Adipocyte (in vitro differentiated cells): ENCODE data around the gene CFAP54.

Source experiments
- DNase-seq: peaks from one replicate; pipeline ENCODE4 v3.0.0-alpha.2; 2015; ENCODE audit warnings: low read depth
- H3K27me3 ChIP-seq: replicated peaks from 2 replicates; pipeline ENCODE4 v1.7.0; 2013; ENCODE audit warnings: mild to moderate bottlenecking, low read length, moderate library complexity; ENCODE audit not compliant: control insufficient read depth, insufficient read depth
- H3K36me3 ChIP-seq: 2 replicates; pipeline ENCODE4 v1.7.0; 2013; ENCODE audit warnings: low read length, mild to moderate bottlenecking, moderate library complexity; ENCODE audit not compliant: control insufficient read depth, insufficient read depth, severe bottlenecking
- H3K4me1 ChIP-seq: 2 replicates; pipeline ENCODE4 v1.7.0; 2013; ENCODE audit warnings: mild to moderate bottlenecking, low read length, moderate library complexity; ENCODE audit not compliant: control insufficient read depth, insufficient read depth
- H3K4me3 ChIP-seq: 2 replicates; pipeline ENCODE4 v1.7.0; 2013; ENCODE audit warnings: mild to moderate bottlenecking, low read length, moderate library complexity
- H3K9ac ChIP-seq: 2 replicates; pipeline ENCODE4 v1.7.0; 2013; ENCODE audit warnings: mild to moderate bottlenecking, low read length, moderate library complexity
- H3K9me3 ChIP-seq: 2 replicates; pipeline ENCODE4 v1.7.0; 2013; ENCODE audit warnings: mild to moderate bottlenecking, low read length, moderate library complexity; ENCODE audit not compliant: control insufficient read depth

Gene CFAP54

DNA sequence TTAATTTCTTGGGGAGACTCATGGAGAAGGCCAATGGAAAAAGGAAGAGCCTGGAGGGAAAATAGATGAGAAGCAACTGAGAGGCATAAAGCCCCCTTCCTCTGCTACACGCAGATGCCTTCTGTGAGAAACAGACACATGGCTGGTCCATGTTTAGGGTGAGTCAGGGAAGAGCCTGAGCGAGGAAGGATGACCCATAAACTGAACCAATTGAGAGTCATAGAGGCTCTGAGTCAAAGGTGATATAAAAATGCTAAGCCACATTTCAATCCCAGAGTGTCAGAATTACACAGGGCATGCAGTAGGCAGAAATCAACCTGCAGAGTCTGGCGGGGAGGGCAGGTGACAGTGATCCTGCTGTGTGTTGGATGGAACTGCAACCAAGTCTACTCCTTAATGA is 387.6 kb downstream of the CFAP54 start:
- Histone ChIP-seq H3K9ac (no peak overlapping the region), H3K4me1 (no peaks in the 10 kb centered on the region), H3K4me3 (no peak overlapping the region), H3K36me3 (no peaks in the 10 kb centered on the region), H3K9me3 (peaks cover 10% of the 10 kb centered on the region), H3K27me3 (no peaks in the 10 kb centered on the region)
- no peak for DNase-seq

DNA sequence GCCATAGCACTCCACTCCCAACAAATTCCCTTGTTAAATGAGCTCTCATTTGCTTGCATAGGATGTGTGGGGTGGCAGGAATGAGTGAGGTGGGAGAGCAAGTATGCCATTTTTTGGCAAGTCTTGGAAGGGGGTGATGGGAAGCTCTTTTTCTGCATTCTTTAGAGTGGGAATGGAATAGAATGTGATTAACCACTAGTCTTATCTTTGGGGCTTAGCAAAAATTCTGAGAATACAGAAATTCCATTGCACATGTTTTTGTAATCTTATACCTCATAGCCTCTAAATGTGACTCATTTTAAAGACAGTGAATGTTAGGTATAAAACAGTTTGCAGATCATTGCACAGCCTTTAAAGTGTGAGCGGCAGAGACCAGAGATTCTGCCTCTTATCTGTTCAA is 389.3 kb downstream of the CFAP54 start:
- no peaks in the 10 kb centered on the region for H3K27me3 ChIP-seq
- H3K9ac ChIP-seq, result no peak overlapping the region
- peaks cover 6% of the 10 kb centered on the region for H3K9me3 ChIP-seq
- no peaks in the 10 kb centered on the region for H3K36me3 ChIP-seq
- H3K4me3 ChIP-seq, result no peak overlapping the region
- no peaks in the 10 kb centered on the region for H3K4me1 ChIP-seq
- DNase-seq, result peak; percentile 46

DNA sequence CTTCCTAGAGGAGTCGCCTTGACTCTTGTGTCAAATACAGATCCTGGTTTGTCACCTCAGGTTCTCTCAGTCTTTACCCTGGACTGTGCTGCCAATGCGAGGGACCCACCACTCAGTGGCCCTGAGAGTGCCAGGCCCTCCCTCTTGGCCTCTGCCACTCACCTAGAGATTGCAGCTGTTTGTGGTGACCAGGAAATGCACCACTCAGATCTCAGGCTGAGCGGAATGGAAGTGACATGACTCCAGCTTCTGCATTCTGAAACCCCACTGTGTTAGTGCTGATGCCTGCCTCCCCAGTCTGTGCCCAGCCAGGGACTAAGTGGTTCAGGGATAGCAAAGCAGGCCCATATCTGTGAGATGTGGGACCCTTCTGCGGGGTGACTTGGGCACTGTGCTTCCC is 389.9 kb downstream of the CFAP54 start:
- no peaks in the 10 kb centered on the region for H3K36me3 ChIP-seq
- H3K4me3 ChIP-seq, result no peak overlapping the region
- no peaks in the 10 kb centered on the region for H3K4me1 ChIP-seq
- H3K9me3 ChIP-seq, result peaks cover 6% of the 10 kb centered on the region
- no peaks in the 10 kb centered on the region for H3K27me3 ChIP-seq
- H3K9ac ChIP-seq, result no peak overlapping the region
- DNase-seq, result no peak

DNA sequence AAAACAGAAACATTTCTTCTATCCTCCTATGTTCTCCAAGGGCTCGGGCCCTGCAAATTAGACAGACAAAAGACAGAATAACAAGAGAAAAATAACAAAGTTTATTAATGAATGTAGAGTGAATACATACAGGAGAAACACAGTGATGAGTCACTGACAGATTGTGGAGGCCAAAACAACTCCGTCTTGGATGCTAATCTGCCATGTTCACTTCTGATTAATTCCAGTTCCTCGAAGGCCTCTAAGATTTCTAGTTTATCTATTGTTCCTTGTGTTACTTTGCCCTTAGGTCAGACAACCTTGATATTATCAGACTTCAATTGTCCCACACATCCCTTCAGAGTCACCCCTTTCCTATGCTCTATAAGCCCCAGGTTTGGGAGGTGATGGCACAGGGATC is 390.8 kb downstream of the CFAP54 start:
- H3K9me3 ChIP-seq, result peaks cover 6% of the 10 kb centered on the region
- H3K9ac ChIP-seq, result no peak overlapping the region
- no peaks in the 10 kb centered on the region for H3K27me3 ChIP-seq
- no peak overlapping the region for H3K4me3 ChIP-seq
- no peaks in the 10 kb centered on the region for H3K4me1 ChIP-seq
- DNase-seq, result no peak
- no peaks in the 10 kb centered on the region for H3K36me3 ChIP-seq

DNA sequence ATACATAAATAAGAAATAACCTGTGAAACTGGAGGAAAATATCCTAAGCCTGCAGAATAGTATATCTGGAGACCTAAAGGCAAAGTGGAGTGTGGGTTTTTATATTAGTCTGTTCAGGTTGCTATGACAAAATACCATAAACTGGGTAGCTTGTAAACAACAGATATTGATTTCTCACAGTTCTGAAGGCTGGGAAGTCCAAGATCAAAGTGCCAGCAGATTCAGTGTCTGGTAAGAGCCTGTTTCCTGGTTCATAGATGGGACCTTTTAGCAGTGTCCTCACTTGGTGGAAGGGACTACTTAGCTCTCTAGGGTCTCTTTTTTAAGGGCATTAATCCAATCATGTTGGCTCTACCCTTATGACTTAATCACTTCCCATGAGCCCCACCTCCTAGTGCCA is 392.2 kb downstream of the CFAP54 start:
- Histone ChIP-seq H3K4me1 (no peaks in the 10 kb centered on the region), H3K27me3 (no peaks in the 10 kb centered on the region), H3K9ac (no peak overlapping the region), H3K9me3 (peaks cover 6% of the 10 kb centered on the region), H3K36me3 (no peaks in the 10 kb centered on the region), H3K4me3 (no peak overlapping the region)
- DNase-seq, result no peak

DNA sequence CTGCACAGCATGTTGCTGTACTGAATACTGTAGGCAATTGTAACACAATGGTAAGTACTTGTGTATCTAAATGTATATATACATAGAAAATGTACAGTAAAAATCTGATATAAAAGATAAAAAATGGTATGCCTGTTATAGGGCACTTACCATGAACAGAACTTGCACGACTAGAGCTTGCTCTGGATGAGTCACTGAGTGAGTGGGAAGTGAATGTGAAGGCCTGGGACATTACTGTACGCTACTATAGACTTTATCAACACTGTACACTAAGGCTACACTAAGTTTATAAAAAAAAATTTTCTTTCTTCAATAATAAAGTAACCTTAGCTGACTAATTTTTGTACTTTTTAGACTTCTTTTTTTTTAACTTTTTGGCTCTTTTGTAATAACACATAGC is 393.5 kb downstream of the CFAP54 start:
- Histone ChIP-seq H3K4me1 (no peaks in the 10 kb centered on the region), H3K36me3 (no peaks in the 10 kb centered on the region), H3K4me3 (no peak overlapping the region), H3K27me3 (no peaks in the 10 kb centered on the region), H3K9me3 (peaks cover 6% of the 10 kb centered on the region), H3K9ac (no peak overlapping the region)
- DNase-seq, result peak; percentile 62

DNA sequence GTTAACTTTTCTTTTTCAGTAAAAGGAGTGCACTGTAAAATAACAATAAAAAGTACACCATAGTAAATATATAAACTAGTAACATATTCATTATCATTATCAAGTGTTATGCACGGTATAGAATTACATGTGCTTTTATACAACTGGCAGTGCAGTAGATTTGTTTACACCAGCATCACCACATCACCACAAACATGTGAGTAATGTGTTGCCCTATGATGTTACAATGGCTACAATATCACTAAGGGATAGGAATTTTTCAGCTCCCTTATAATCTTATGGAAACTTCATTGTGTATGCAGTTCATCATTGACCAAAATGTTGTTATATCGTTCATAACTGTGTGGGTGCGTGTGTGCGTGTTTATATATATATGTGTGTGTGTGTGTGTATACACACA is 394.2 kb downstream of the CFAP54 start:
- no peaks in the 10 kb centered on the region for H3K36me3 ChIP-seq
- H3K4me1 ChIP-seq, result no peaks in the 10 kb centered on the region
- no peak overlapping the region for H3K9ac ChIP-seq
- no peaks in the 10 kb centered on the region for H3K27me3 ChIP-seq
- H3K4me3 ChIP-seq, result no peak overlapping the region
- peaks cover 6% of the 10 kb centered on the region for H3K9me3 ChIP-seq
- no peak for DNase-seq

DNA sequence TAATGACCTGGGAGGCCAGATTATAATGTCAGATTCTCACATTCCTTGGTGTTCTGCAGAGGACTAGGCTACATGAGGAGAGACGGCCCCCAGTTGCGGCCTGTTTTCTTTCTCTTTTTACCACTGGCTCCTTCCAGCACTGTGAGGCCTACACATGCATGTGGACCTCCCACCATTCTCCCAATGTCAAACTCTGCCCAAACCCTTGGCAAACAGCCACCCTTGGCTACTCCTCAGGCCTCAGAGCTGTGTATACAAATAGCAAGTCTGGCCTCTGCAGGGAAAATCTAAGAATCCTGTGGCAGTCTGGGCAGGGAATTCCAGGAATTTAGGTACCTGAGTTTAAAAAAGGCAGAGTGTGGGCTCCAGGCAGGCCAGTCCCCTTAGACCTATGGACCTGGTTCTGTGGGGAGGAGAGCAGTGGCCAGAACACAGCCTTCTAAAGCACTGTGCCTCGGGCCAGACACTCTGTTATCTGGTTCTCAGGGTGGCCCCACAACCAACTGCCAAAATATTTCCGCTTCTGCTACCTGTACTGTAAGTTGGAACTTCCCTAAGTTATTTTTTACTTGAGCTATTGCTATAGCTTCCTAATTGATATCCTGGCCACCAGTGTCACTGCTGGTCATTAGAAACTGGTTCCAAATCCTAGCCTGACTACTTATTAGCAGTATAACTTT is 397.8 kb downstream of the CFAP54 start:
- Histone ChIP-seq H3K4me3 (no peak overlapping the region), H3K9ac (no peak overlapping the region), H3K9me3 (peaks cover 3% of the 10 kb centered on the region), H3K36me3 (no peaks in the 10 kb centered on the region), H3K4me1 (peaks cover 10% of the 10 kb centered on the region), H3K27me3 (no peaks in the 10 kb centered on the region)
- no peak for DNase-seq

DNA sequence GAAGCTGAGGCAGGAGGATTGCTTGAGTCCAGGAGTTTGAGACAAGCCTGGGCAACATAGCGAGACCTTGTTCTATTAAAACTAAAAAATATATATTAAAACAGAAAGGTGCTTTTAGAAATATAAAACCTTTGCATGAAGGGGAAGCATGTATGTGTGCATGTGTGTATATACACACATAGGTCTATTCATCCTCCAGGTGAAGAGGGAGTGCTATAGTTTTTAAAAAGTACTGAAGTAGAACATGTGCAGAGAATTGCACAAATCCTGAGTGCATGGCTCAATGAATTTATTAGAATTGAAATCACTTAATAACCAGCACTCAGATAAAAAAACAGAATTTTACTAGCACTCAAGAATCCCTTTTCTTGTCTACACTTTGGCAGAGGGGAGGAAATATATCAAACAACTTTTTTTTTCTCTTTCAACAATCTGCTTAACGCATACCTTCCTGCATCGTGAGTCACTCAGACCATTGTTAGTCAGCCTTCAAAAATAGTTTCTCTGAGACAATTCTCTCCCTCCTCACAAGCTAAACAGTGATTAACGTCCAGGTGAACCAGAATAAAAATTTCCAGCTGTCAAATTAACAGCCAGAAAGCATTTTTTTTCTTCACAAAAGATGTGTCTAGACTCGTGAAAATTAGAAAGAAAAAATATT is 400.0 kb downstream of the CFAP54 start:
- DNase-seq, result peak; percentile 62
- H3K27me3 ChIP-seq, result no peaks in the 10 kb centered on the region
- no peak overlapping the region for H3K4me3 ChIP-seq
- H3K36me3 ChIP-seq, result no peaks in the 10 kb centered on the region
- H3K4me1 ChIP-seq, result peaks cover 10% of the 10 kb centered on the region
- H3K9ac ChIP-seq, result no peak overlapping the region
- H3K9me3 ChIP-seq, result no peaks in the 10 kb centered on the region

DNA sequence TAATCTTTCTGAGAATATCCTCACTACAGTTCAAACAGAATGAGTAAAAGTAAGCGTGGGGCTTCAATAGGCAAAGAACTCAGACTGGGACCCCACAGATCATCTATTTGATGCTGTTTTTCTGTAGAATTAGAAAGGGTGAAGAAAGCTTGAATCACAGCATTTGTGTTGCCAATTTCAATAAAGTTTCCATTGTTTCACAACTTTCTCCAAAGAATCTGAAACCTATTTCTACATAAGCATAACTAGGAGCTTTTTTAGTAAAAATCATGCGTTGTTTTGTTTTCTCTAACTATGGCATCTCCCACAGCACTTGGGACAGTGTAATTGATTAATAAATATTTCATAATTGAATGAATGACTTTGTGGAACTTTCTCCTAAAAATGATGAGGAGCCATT is 401.0 kb downstream of the CFAP54 start:
- H3K9ac ChIP-seq, result no peak overlapping the region
- H3K27me3 ChIP-seq, result no peaks in the 10 kb centered on the region
- H3K4me3 ChIP-seq, result no peak overlapping the region
- H3K4me1 ChIP-seq, result peaks cover 10% of the 10 kb centered on the region
- DNase-seq, result no peak
- H3K9me3 ChIP-seq, result no peaks in the 10 kb centered on the region
- H3K36me3 ChIP-seq, result no peaks in the 10 kb centered on the region

DNA sequence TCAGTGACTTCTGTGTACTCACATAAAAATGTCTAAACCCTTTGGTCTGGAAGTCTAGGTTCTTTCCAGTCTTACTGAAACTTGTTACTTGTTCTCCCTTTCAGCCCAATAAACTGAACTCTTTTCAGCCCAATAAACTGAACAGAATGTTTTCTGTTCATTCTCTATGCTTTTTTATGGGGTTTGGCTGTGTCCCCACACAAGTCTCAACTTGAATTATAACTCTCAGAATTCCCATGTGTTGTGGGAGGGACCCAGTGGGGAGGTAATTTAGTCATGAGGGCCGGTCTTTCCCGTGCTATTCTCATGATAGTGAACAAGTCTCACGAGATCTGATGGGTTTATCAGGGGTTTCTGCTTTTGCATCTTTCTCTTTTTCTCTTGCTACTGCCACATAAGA is 402.7 kb downstream of the CFAP54 start:
- no peak for DNase-seq
- H3K9me3 ChIP-seq, result no peaks in the 10 kb centered on the region
- H3K9ac ChIP-seq, result no peak overlapping the region
- H3K4me3 ChIP-seq, result no peak overlapping the region
- no peaks in the 10 kb centered on the region for H3K27me3 ChIP-seq
- peaks cover 10% of the 10 kb centered on the region for H3K4me1 ChIP-seq
- H3K36me3 ChIP-seq, result no peaks in the 10 kb centered on the region

DNA sequence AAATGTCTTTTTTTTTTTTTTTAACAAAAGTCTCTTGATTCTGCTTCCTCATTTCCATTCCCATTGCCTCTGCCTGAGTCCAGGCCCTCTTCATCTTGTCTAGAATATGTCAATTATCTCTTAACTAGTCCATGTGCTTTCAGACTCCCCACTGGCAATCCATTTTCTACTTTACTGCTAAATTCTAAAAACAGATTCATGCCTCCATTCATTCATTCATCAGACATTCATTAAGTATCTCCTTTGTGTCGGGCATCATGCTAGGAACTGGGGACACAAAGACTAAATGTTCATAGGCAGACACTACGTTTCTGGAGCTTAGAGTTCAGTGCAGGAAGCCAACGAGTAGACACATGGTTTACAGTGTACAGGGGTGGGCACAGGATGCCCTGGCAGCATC is 408.0 kb downstream of the CFAP54 start:
- H3K9ac ChIP-seq, result no peak overlapping the region
- DNase-seq, result no peak
- H3K4me1 ChIP-seq, result no peaks in the 10 kb centered on the region
- H3K4me3 ChIP-seq, result no peak overlapping the region
- H3K9me3 ChIP-seq, result no peaks in the 10 kb centered on the region
- peaks cover 14% of the 10 kb centered on the region for H3K27me3 ChIP-seq
- no peaks in the 10 kb centered on the region for H3K36me3 ChIP-seq
